HG02970 (cell line): ENCODE measurements around the gene CES4A.
"Not testable (repeated sequence)": the region's sequence is repeated elsewhere in the genome, so short reads cannot be mapped to it uniquely, and the experiment has no call there.

Source experiments
- ATAC-seq: cut with Tn5 transposase; IDR thresholded peaks from one replicate; pipeline ENCODE4 v1.9.1; 2021; ENCODE audit warnings: mild to moderate bottlenecking, moderate library complexity, moderate number of reproducible peaks; ENCODE audit not compliant: unreplicated experiment, low FRiP score

The CES4A gene

GRCh38 chr16:66955363-66956153 is 32.8 kb upstream of the CES4A start:
- not testable (repeated sequence) for ATAC-seq

GRCh38 chr16:66956154-66956457 is 32.3 kb upstream of the CES4A start:
- ATAC-seq: not testable (repeated sequence)

GRCh38 chr16:66958857-66959703 is 29.3 kb upstream of the CES4A start:
- ATAC-seq: no peak

- ATAC-seq: no peak
These were observed 28.7 kb upstream of the CES4A start for GRCh38 chr16:66959704-66960161.

- no peak for ATAC-seq
These were observed 28.1 kb upstream of the CES4A start for GRCh38 chr16:66960270-66960669.

GRCh38 chr16:66961065-66961744 is 27.2 kb upstream of the CES4A start, which contains the start of gene CES3:
Gene CES3 (plus strand): TSS chr16:66961266. CDS start chr16:66961308, 42 bp downstream.
- no peak for ATAC-seq

GRCh38 chr16:66961914-66962313 is 26.5 kb upstream of the CES4A start:
- no peak for ATAC-seq

GRCh38 chr16:66964049-66964448 is 24.3 kb upstream of the CES4A start:
- no peak for ATAC-seq

GRCh38 chr16:66968847-66969246 is 19.5 kb upstream of the CES4A start:
- no peak for ATAC-seq

GRCh38 chr16:66970775-66971720 is 17.3 kb upstream of the CES4A start:
- ATAC-seq: no peak

GRCh38 chr16:66972983-66973382 is 15.4 kb upstream of the CES4A start:
- no peak for ATAC-seq

- ATAC-seq: no peak
These were observed 14.7 kb upstream of the CES4A start for GRCh38 chr16:66973716-66974115.

- not testable (repeated sequence) for ATAC-seq
These were observed 14.0 kb upstream of the CES4A start for GRCh38 chr16:66974156-66974931.

GRCh38 chr16:66974932-66975246 is 13.5 kb upstream of the CES4A start:
- not testable (repeated sequence) for ATAC-seq

GRCh38 chr16:66975302-66975893 is 13.0 kb upstream of the CES4A start:
- ATAC-seq: no peak

GRCh38 chr16:66976746-66977145 is 11.6 kb upstream of the CES4A start:
- no peak for ATAC-seq

- ATAC-seq: no peak
These were observed 10.9 kb upstream of the CES4A start for GRCh38 chr16:66977341-66978113.
